ENCODE results near the gene P2RX3.
"Not testable (repeated sequence)": the region's sequence is repeated elsewhere in the genome, so short reads cannot be mapped to it uniquely, and the experiment has no call there.

The P2RX3 gene

GRCh38 chr11:57327721-57328120, 10.4 kb upstream of the P2RX3 start:
- no peak overlapping the region for H3K27ac ChIP-seq (ENCODE audit: low read length)
- no CpG with 5 or more reads among the region's 5 CpGs for WGBS (ENCODE audit: insufficient coverage, insufficient read length)
- peaks cover 6% of the 10 kb centered on the region for H3K4me1 ChIP-seq (ENCODE audit: control insufficient read depth, insufficient read depth, low read length)
- H3K4me3 ChIP-seq (ENCODE audit: low read length): no peak overlapping the region
- no peak for DNase-seq (ENCODE audit: low read depth, low spot score)
- no peaks in the 10 kb centered on the region for H3K9me3 ChIP-seq (ENCODE audit: control insufficient read depth, insufficient read depth, low read length)
- no peaks in the 10 kb centered on the region for H3K27me3 ChIP-seq (ENCODE audit: control insufficient read depth, insufficient read depth, low read length)
- H3K36me3 ChIP-seq (ENCODE audit: control insufficient read depth, insufficient read depth, low read length): peaks cover 51% of the 10 kb centered on the region

- WGBS (ENCODE audit: insufficient coverage, insufficient read length): no CpG with 5 or more reads among the region's 9 CpGs
- Histone ChIP-seq H3K4me1 (ENCODE audit: control insufficient read depth, insufficient read depth, low read length) (peaks cover 1% of the 10 kb centered on the region; the same call in 1 of the 2 replicates), H3K27me3 (ENCODE audit: control insufficient read depth, insufficient read depth, low read length) (no peaks in the 10 kb centered on the region), H3K9me3 (ENCODE audit: control insufficient read depth, insufficient read depth, low read length) (no peaks in the 10 kb centered on the region), H3K4me3 (ENCODE audit: low read length) (no peak overlapping the region), H3K36me3 (ENCODE audit: control insufficient read depth, insufficient read depth, low read length) (peaks cover 54% of the 10 kb centered on the region), H3K27ac (ENCODE audit: low read length) (no peak overlapping the region)
- DNase-seq (ENCODE audit: low read depth, low spot score): no peak
These were observed 8.1 kb upstream of the P2RX3 start for GRCh38 chr11:57330029-57330428.

- no peaks in the 10 kb centered on the region for H3K27me3 ChIP-seq (ENCODE audit: control insufficient read depth, insufficient read depth, low read length)
- no CpG with 5 or more reads among the region's 14 CpGs for WGBS (ENCODE audit: insufficient coverage, insufficient read length)
- no peak overlapping the region for H3K4me3 ChIP-seq (ENCODE audit: low read length)
- peaks cover 50% of the 10 kb centered on the region for H3K36me3 ChIP-seq (ENCODE audit: control insufficient read depth, insufficient read depth, low read length)
- H3K27ac ChIP-seq (ENCODE audit: low read length): no peak overlapping the region
- no peak for DNase-seq (ENCODE audit: low read depth, low spot score)
- peaks cover 1% of the 10 kb centered on the region; the same call in 1 of the 2 replicates for H3K4me1 ChIP-seq (ENCODE audit: control insufficient read depth, insufficient read depth, low read length)
- H3K9me3 ChIP-seq (ENCODE audit: control insufficient read depth, insufficient read depth, low read length): no peaks in the 10 kb centered on the region
These were observed 6.4 kb upstream of the P2RX3 start for GRCh38 chr11:57331720-57332119.

GRCh38 chr11:57332694-57333440, 5.3 kb upstream of the P2RX3 start:
- Histone ChIP-seq H3K36me3 (ENCODE audit: control insufficient read depth, insufficient read depth, low read length) (peaks cover 43% of the 10 kb centered on the region), H3K4me3 (ENCODE audit: low read length) (no peak overlapping the region), H3K27me3 (ENCODE audit: control insufficient read depth, insufficient read depth, low read length) (no peaks in the 10 kb centered on the region), H3K27ac (ENCODE audit: low read length) (no peak overlapping the region), H3K4me1 (ENCODE audit: control insufficient read depth, insufficient read depth, low read length) (peaks cover 1% of the 10 kb centered on the region; the same call in 1 of the 2 replicates), H3K9me3 (ENCODE audit: control insufficient read depth, insufficient read depth, low read length) (no peaks in the 10 kb centered on the region)
- WGBS (ENCODE audit: insufficient coverage, insufficient read length): no CpG with 5 or more reads among the region's 11 CpGs
- DNase-seq (ENCODE audit: low read depth, low spot score): no peak

- no CpG with 5 or more reads among the region's 7 CpGs for WGBS (ENCODE audit: insufficient coverage, insufficient read length)
- peaks cover 1% of the 10 kb centered on the region; the same call in 1 of the 2 replicates for H3K4me1 ChIP-seq (ENCODE audit: control insufficient read depth, insufficient read depth, low read length)
- H3K36me3 ChIP-seq (ENCODE audit: control insufficient read depth, insufficient read depth, low read length): peaks cover 27% of the 10 kb centered on the region
- H3K4me3 ChIP-seq (ENCODE audit: low read length): peak overlapping the region; percentile 87; the same call in 1 of the 2 replicates
- no peak for DNase-seq (ENCODE audit: low read depth, low spot score)
- no peaks in the 10 kb centered on the region for H3K27me3 ChIP-seq (ENCODE audit: control insufficient read depth, insufficient read depth, low read length)
- H3K27ac ChIP-seq (ENCODE audit: low read length): no peak overlapping the region
- no peaks in the 10 kb centered on the region for H3K9me3 ChIP-seq (ENCODE audit: control insufficient read depth, insufficient read depth, low read length)
These were observed 3.2 kb upstream of the P2RX3 start for GRCh38 chr11:57335023-57335342.

- Histone ChIP-seq H3K27me3 (ENCODE audit: control insufficient read depth, insufficient read depth, low read length) (no peaks in the 10 kb centered on the region), H3K36me3 (ENCODE audit: control insufficient read depth, insufficient read depth, low read length) (peaks cover 22% of the 10 kb centered on the region), H3K4me1 (ENCODE audit: control insufficient read depth, insufficient read depth, low read length) (peaks cover 1% of the 10 kb centered on the region; the same call in 1 of the 2 replicates), H3K9me3 (ENCODE audit: control insufficient read depth, insufficient read depth, low read length) (no peaks in the 10 kb centered on the region), H3K27ac (ENCODE audit: low read length) (no peak within 1 kb of the TSS), H3K4me3 (ENCODE audit: low read length) (peak within 1 kb of the TSS; percentile 87)
- no CpG with 5 or more reads among the region's 69 CpGs for WGBS (ENCODE audit: insufficient coverage, insufficient read length)
- no peak for DNase-seq (ENCODE audit: low read depth, low spot score)
These were observed 2.6 kb upstream of the P2RX3 start, which contains the start of gene SSRP1 for GRCh38 chr11:57335343-57336110. TSS of gene SSRP1 (minus strand) at chr11:57335892. CDS start at chr11:57335121, 771 bp downstream.

GRCh38 chr11:57336111-57336666, 2.0 kb upstream of the P2RX3 start:
- Histone ChIP-seq H3K27me3 (ENCODE audit: control insufficient read depth, insufficient read depth, low read length) (no peaks in the 10 kb centered on the region), H3K9me3 (ENCODE audit: control insufficient read depth, insufficient read depth, low read length) (no peaks in the 10 kb centered on the region), H3K4me3 (ENCODE audit: low read length) (peak overlapping the region; percentile 2; the same call in 1 of the 2 replicates), H3K36me3 (ENCODE audit: control insufficient read depth, insufficient read depth, low read length) (peaks cover 16% of the 10 kb centered on the region), H3K27ac (ENCODE audit: low read length) (no peak overlapping the region), H3K4me1 (ENCODE audit: control insufficient read depth, insufficient read depth, low read length) (peaks cover 1% of the 10 kb centered on the region; the same call in 1 of the 2 replicates)
- WGBS (ENCODE audit: insufficient coverage, insufficient read length): no CpG with 5 or more reads among the region's 12 CpGs
- DNase-seq (ENCODE audit: low read depth, low spot score): no peak

GRCh38 chr11:57336856-57337255, 1.3 kb upstream of the P2RX3 start:
- no CpG with 5 or more reads among the region's 6 CpGs for WGBS (ENCODE audit: insufficient coverage, insufficient read length)

GRCh38 chr11:57339328-57339727, 1.2 kb downstream of the P2RX3 start:
- Histone ChIP-seq H3K27ac (ENCODE audit: low read length) (no peak overlapping the region), H3K9me3 (ENCODE audit: control insufficient read depth, insufficient read depth, low read length) (no peaks in the 10 kb centered on the region), H3K4me3 (ENCODE audit: low read length) (no peak overlapping the region), H3K27me3 (ENCODE audit: control insufficient read depth, insufficient read depth, low read length) (no peaks in the 10 kb centered on the region), H3K4me1 (ENCODE audit: control insufficient read depth, insufficient read depth, low read length) (0 out of 2 replicates have a peak, but pooled peaks cover 1% of the 10 kb centered on the region), H3K36me3 (ENCODE audit: control insufficient read depth, insufficient read depth, low read length) (no peaks in the 10 kb centered on the region)
- DNase-seq (ENCODE audit: low read depth, low spot score): no peak
- WGBS (ENCODE audit: insufficient coverage, insufficient read length): no CpG with 5 or more reads among the region's 5 CpGs

More at GRCh38 chr11:57336856-57337255, 1.3 kb upstream of the P2RX3 start:
- not testable (repeated sequence) for H3K4me1 ChIP-seq (ENCODE audit: control insufficient read depth, insufficient read depth, low read length); H3K9me3 ChIP-seq (ENCODE audit: control insufficient read depth, insufficient read depth, low read length); DNase-seq (ENCODE audit: low read depth, low spot score); H3K27ac ChIP-seq (ENCODE audit: low read length); H3K4me3 ChIP-seq (ENCODE audit: low read length); H3K27me3 ChIP-seq (ENCODE audit: control insufficient read depth, insufficient read depth, low read length)
- peaks cover 11% of the 10 kb centered on the region for H3K36me3 ChIP-seq (ENCODE audit: control insufficient read depth, insufficient read depth, low read length)

- no peak for DNase-seq (ENCODE audit: low read depth, low spot score)
- no peaks in the 10 kb centered on the region for H3K9me3 ChIP-seq (ENCODE audit: control insufficient read depth, insufficient read depth, low read length)
- no peak overlapping the region for H3K27ac ChIP-seq (ENCODE audit: low read length)
- WGBS (ENCODE audit: insufficient coverage, insufficient read length): no CpG with 5 or more reads among the region's 12 CpGs
- no peaks in the 10 kb centered on the region for H3K36me3 ChIP-seq (ENCODE audit: control insufficient read depth, insufficient read depth, low read length)
- H3K4me3 ChIP-seq (ENCODE audit: low read length): no peak overlapping the region
- H3K27me3 ChIP-seq (ENCODE audit: control insufficient read depth, insufficient read depth, low read length): no peaks in the 10 kb centered on the region
- no peaks in the 10 kb centered on the region for H3K4me1 ChIP-seq (ENCODE audit: control insufficient read depth, insufficient read depth, low read length)
These were observed 2.0 kb downstream of the P2RX3 start for GRCh38 chr11:57340039-57340615.
